ENCODE measurements around the gene PPHLN1. TPM values are rescaled to one million over a fixed set of nuclear protein-coding genes. Genes with fewer than 3 reads are reported as not detected.

Gene PPHLN1
- total RNA-seq, 4 donors from 2014 or later: 32.7 to 52.3 (median 43.5) TPM

GRCh38 chr12:42394429-42394828 lies 68.5 kb downstream of the PPHLN1 start:
- H3K27ac ChIP-seq: no peak overlapping the region
- DNase-seq: no peak
- no peaks in the 10 kb centered on the region for H3K27me3 ChIP-seq
- no peaks in the 10 kb centered on the region for H3K4me1 ChIP-seq
- no peaks in the 10 kb centered on the region for H3K9me3 ChIP-seq
- H3K36me3 ChIP-seq: peaks cover 0 to 5% of the 10 kb centered on the region in 2 donors
- H3K4me3 ChIP-seq: no peak overlapping the region
- in situ Hi-C loops (cut with MboI; ENCODE audit: low sequenced_read_pairs in 4 of 4): no loop called here
- ATAC-seq: no peak
- TF ChIP-seq CTCF (IDR thresholded peaks at IDR 0.05 in 4 of 5, conservative IDR thresholded peaks at IDR 0.05 in 1 of 5) (no peak), POLR2A (IDR thresholded peaks at IDR 0.05) (no peak)
- intact Hi-C loops (cut with DNase I; ENCODE audit: low total_unique reads): no loop called here

- intact Hi-C loops (cut with DNase I; ENCODE audit: low total_unique reads): no loop called here
- Histone ChIP-seq H3K27me3 (no peaks in the 10 kb centered on the region), H3K36me3 (peaks cover 0 to 9% of the 10 kb centered on the region in 2 donors), H3K27ac (no peak overlapping the region), H3K4me1 (no peaks in the 10 kb centered on the region), H3K9me3 (no peaks in the 10 kb centered on the region), H3K4me3 (no peak overlapping the region)
- DNase-seq: no peak
- in situ Hi-C loops (cut with MboI; ENCODE audit: low sequenced_read_pairs in 4 of 4): no loop called here
- no peak for TF ChIP-seq POLR2A (IDR thresholded peaks at IDR 0.05)
- TF ChIP-seq CTCF (IDR thresholded peaks at IDR 0.05 in 4 of 5, conservative IDR thresholded peaks at IDR 0.05 in 1 of 5): no peak
- ATAC-seq: no peak
These were observed 70.7 kb downstream of the PPHLN1 start for GRCh38 chr12:42396473-42397259.

GRCh38 chr12:42402821-42403411 lies 76.9 kb downstream of the PPHLN1 start:
- DNase-seq (no peak), ATAC-seq (no peak)
- no peak overlapping the region for H3K4me3 ChIP-seq
- H3K36me3 ChIP-seq: peaks cover 0 to 7% of the 10 kb centered on the region in 2 donors
- no peaks in the 10 kb centered on the region for H3K4me1 ChIP-seq
- H3K9me3 ChIP-seq: no peaks in the 10 kb centered on the region
- no peak for TF ChIP-seq POLR2A (IDR thresholded peaks at IDR 0.05)
- TF ChIP-seq CTCF (IDR thresholded peaks at IDR 0.05 in 4 of 5, conservative IDR thresholded peaks at IDR 0.05 in 1 of 5): no peak
- no peaks in the 10 kb centered on the region for H3K27me3 ChIP-seq
- in situ Hi-C loops (cut with MboI; ENCODE audit: low sequenced_read_pairs in 4 of 4) (no loop called here), intact Hi-C loops (cut with DNase I; ENCODE audit: low total_unique reads) (no loop called here)
- H3K27ac ChIP-seq: no peak overlapping the region

- DNase-seq (no peak), ATAC-seq (no peak)
- Histone ChIP-seq H3K4me3 (no peak overlapping the region), H3K9me3 (no peaks in the 10 kb centered on the region), H3K36me3 (no peaks in the 10 kb centered on the region), H3K27ac (no peak overlapping the region), H3K27me3 (no peaks in the 10 kb centered on the region), H3K4me1 (no peaks in the 10 kb centered on the region)
- in situ Hi-C loops (cut with MboI; ENCODE audit: low sequenced_read_pairs in 4 of 4): no loop called here
- intact Hi-C loops (cut with DNase I; ENCODE audit: low total_unique reads): no loop called here
- TF ChIP-seq CTCF (IDR thresholded peaks at IDR 0.05 in 4 of 5, conservative IDR thresholded peaks at IDR 0.05 in 1 of 5): no peak
- TF ChIP-seq POLR2A (IDR thresholded peaks at IDR 0.05): no peak
These were observed 81.3 kb downstream of the PPHLN1 start for GRCh38 chr12:42407306-42407705.

All from gastrocnemius medialis (tissue), 4 donors.